ENCODE data around the gene KIFC3.
"Not testable (repeated sequence)": the region's sequence is repeated elsewhere in the genome, so short reads cannot be mapped to it uniquely, and the experiment has no call there.

The KIFC3 gene

GRCh38 chr16:57784334-57784733 lies 18.0 kb downstream of the KIFC3 start:
- no peaks in the 10 kb centered on the region for H3K9me3 ChIP-seq (ENCODE audit: control insufficient read depth in 2 of 2, low read length in 2 of 2)
- peaks cover 13% of the 10 kb centered on the region for H3K4me1 ChIP-seq (ENCODE audit: control insufficient read depth, insufficient read depth, low read length)
- no peaks in the 10 kb centered on the region for H3K27me3 ChIP-seq (ENCODE audit: control insufficient read depth in 1 of 2, insufficient read depth in 2 of 2, low read length in 2 of 2)
- H3K27ac ChIP-seq (ENCODE audit: low read length), result no peak overlapping the region
- no peak overlapping the region for H3K9ac ChIP-seq (ENCODE audit: low read length in 2 of 2)
- no peak overlapping the region for H3K4me3 ChIP-seq (ENCODE audit: low read length in 2 of 2)
- peaks cover 0 to 21% of the 10 kb centered on the region in 2 donors for H3K36me3 ChIP-seq (ENCODE audit: control insufficient read depth in 2 of 2, insufficient read depth in 2 of 2, low read length in 2 of 2)

DNA sequence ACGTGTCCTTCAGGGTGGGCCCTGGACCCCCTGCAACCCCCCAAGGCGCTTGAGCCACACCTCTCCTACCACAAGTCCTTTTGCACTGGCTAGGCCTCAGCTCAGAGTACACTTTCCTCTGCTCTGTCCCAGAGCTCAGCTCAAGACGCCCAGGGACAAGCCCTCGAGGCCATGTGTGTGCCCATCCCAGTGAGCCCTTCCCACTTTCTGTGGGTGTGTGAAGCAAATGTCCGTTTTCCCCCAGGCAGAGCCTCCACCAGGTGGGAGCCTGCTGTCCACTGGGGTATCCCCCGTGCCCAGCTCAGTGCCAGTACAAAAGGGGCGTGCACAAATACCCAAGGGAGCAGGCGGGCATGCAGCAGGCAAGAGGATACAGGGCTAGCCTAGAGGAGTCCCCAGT lies 18.4 kb downstream of the KIFC3 start:
- Histone ChIP-seq H3K9ac (ENCODE audit: low read length in 2 of 2) (no peak overlapping the region), H3K4me3 (ENCODE audit: low read length in 2 of 2) (no peak overlapping the region), H3K36me3 (ENCODE audit: control insufficient read depth in 2 of 2, insufficient read depth in 2 of 2, low read length in 2 of 2) (peaks cover 0 to 21% of the 10 kb centered on the region in 2 donors), H3K27ac (ENCODE audit: low read length) (no peak overlapping the region), H3K9me3 (ENCODE audit: control insufficient read depth in 2 of 2, low read length in 2 of 2) (no peaks in the 10 kb centered on the region), H3K27me3 (ENCODE audit: control insufficient read depth in 1 of 2, insufficient read depth in 2 of 2, low read length in 2 of 2) (no peaks in the 10 kb centered on the region), H3K4me1 (ENCODE audit: control insufficient read depth, insufficient read depth, low read length) (peaks cover 13% of the 10 kb centered on the region)

- no peak overlapping the region for H3K27ac ChIP-seq (ENCODE audit: low read length)
- H3K9me3 ChIP-seq (ENCODE audit: control insufficient read depth in 2 of 2, low read length in 2 of 2), result no peaks in the 10 kb centered on the region
- no peak overlapping the region for H3K9ac ChIP-seq (ENCODE audit: low read length in 2 of 2)
- H3K36me3 ChIP-seq (ENCODE audit: control insufficient read depth in 2 of 2, insufficient read depth in 2 of 2, low read length in 2 of 2), result peaks cover 0 to 21% of the 10 kb centered on the region in 2 donors
- no peak overlapping the region for H3K4me3 ChIP-seq (ENCODE audit: low read length in 2 of 2)
- H3K4me1 ChIP-seq (ENCODE audit: control insufficient read depth, insufficient read depth, low read length), result peaks cover 13% of the 10 kb centered on the region
- H3K27me3 ChIP-seq (ENCODE audit: control insufficient read depth in 1 of 2, insufficient read depth in 2 of 2, low read length in 2 of 2), result no peaks in the 10 kb centered on the region
These were observed 19.2 kb downstream of the KIFC3 start for GRCh38 chr16:57783116-57783515.

DNA sequence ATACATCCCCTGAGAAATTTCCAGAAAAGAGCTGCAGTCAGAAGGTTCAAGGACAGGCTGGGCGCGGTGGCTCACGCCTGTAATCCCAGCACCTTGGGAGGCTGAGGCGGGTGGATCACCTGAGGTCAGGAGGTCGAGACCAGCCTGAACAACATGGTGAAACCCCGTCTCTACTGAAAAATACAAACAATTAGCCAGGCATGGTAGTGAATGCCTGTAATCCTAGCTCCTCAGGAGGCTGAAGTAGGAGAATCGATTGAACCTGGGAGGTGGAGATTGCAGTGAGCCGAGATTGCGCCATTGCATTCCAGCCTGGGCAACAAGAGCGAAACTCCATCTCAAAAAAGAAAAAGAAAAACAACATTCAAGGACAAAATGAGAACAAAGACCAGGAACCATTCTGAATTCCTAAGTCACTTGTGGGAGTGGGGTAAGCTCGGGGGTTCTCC lies 19.7 kb downstream of the KIFC3 start:
- Histone ChIP-seq H3K36me3 (ENCODE audit: control insufficient read depth in 2 of 2, insufficient read depth in 2 of 2, low read length in 2 of 2) (peaks cover 0 to 21% of the 10 kb centered on the region in 2 donors), H3K4me1 (ENCODE audit: control insufficient read depth, insufficient read depth, low read length) (peaks cover 13% of the 10 kb centered on the region)
- not testable (repeated sequence) for H3K9ac ChIP-seq (ENCODE audit: low read length in 2 of 2); H3K4me3 ChIP-seq (ENCODE audit: low read length in 2 of 2); H3K9me3 ChIP-seq (ENCODE audit: control insufficient read depth in 2 of 2, low read length in 2 of 2); H3K27ac ChIP-seq (ENCODE audit: low read length); H3K27me3 ChIP-seq (ENCODE audit: control insufficient read depth in 1 of 2, insufficient read depth in 2 of 2, low read length in 2 of 2)

GRCh38 chr16:57781741-57782606 lies 20.3 kb downstream of the KIFC3 start:
- Histone ChIP-seq H3K4me3 (ENCODE audit: low read length in 2 of 2) (no peak overlapping the region), H3K27ac (ENCODE audit: low read length) (no peak overlapping the region), H3K4me1 (ENCODE audit: control insufficient read depth, insufficient read depth, low read length) (peaks cover 9% of the 10 kb centered on the region), H3K27me3 (ENCODE audit: control insufficient read depth in 1 of 2, insufficient read depth in 2 of 2, low read length in 2 of 2) (no peaks in the 10 kb centered on the region), H3K9ac (ENCODE audit: low read length in 2 of 2) (no peak overlapping the region), H3K36me3 (ENCODE audit: control insufficient read depth in 2 of 2, insufficient read depth in 2 of 2, low read length in 2 of 2) (peaks cover 0 to 21% of the 10 kb centered on the region in 2 donors), H3K9me3 (ENCODE audit: control insufficient read depth in 2 of 2, low read length in 2 of 2) (no peaks in the 10 kb centered on the region)

- H3K4me1 ChIP-seq (ENCODE audit: control insufficient read depth, insufficient read depth, low read length), result peaks cover 4% of the 10 kb centered on the region
- H3K4me3 ChIP-seq (ENCODE audit: low read length in 2 of 2), result no peak overlapping the region
- no peaks in the 10 kb centered on the region for H3K27me3 ChIP-seq (ENCODE audit: control insufficient read depth in 1 of 2, insufficient read depth in 2 of 2, low read length in 2 of 2)
- no peak overlapping the region for H3K27ac ChIP-seq (ENCODE audit: low read length)
- peaks cover 0 to 25% of the 10 kb centered on the region in 2 donors for H3K36me3 ChIP-seq (ENCODE audit: control insufficient read depth in 2 of 2, insufficient read depth in 2 of 2, low read length in 2 of 2)
- no peak overlapping the region for H3K9ac ChIP-seq (ENCODE audit: low read length in 2 of 2)
- H3K9me3 ChIP-seq (ENCODE audit: control insufficient read depth in 2 of 2, low read length in 2 of 2), result no peaks in the 10 kb centered on the region
These were observed 20.9 kb downstream of the KIFC3 start for GRCh38 chr16:57781349-57781740.

- H3K9ac ChIP-seq (ENCODE audit: low read length in 2 of 2); H3K27ac ChIP-seq (ENCODE audit: low read length); H3K27me3 ChIP-seq (ENCODE audit: control insufficient read depth in 1 of 2, insufficient read depth in 2 of 2, low read length in 2 of 2); H3K9me3 ChIP-seq (ENCODE audit: control insufficient read depth in 2 of 2, low read length in 2 of 2); H3K4me3 ChIP-seq (ENCODE audit: low read length in 2 of 2); H3K4me1 ChIP-seq (ENCODE audit: control insufficient read depth, insufficient read depth, low read length): not testable (repeated sequence)
- peaks cover 0 to 20% of the 10 kb centered on the region in 2 donors for H3K36me3 ChIP-seq (ENCODE audit: control insufficient read depth in 2 of 2, insufficient read depth in 2 of 2, low read length in 2 of 2)
These were observed 22.5 kb downstream of the KIFC3 start for GRCh38 chr16:57779836-57780235.

GRCh38 chr16:57778658-57779057 lies 23.6 kb downstream of the KIFC3 start:
- Histone ChIP-seq H3K4me3 (ENCODE audit: low read length in 2 of 2) (no peak overlapping the region), H3K4me1 (ENCODE audit: control insufficient read depth, insufficient read depth, low read length) (no peaks in the 10 kb centered on the region), H3K27ac (ENCODE audit: low read length) (no peak overlapping the region), H3K9me3 (ENCODE audit: control insufficient read depth in 2 of 2, low read length in 2 of 2) (no peaks in the 10 kb centered on the region), H3K9ac (ENCODE audit: low read length in 2 of 2) (no peak overlapping the region), H3K36me3 (ENCODE audit: control insufficient read depth in 2 of 2, insufficient read depth in 2 of 2, low read length in 2 of 2) (peaks cover 0 to 12% of the 10 kb centered on the region in 2 donors), H3K27me3 (ENCODE audit: control insufficient read depth in 1 of 2, insufficient read depth in 2 of 2, low read length in 2 of 2) (no peaks in the 10 kb centered on the region)

DNA sequence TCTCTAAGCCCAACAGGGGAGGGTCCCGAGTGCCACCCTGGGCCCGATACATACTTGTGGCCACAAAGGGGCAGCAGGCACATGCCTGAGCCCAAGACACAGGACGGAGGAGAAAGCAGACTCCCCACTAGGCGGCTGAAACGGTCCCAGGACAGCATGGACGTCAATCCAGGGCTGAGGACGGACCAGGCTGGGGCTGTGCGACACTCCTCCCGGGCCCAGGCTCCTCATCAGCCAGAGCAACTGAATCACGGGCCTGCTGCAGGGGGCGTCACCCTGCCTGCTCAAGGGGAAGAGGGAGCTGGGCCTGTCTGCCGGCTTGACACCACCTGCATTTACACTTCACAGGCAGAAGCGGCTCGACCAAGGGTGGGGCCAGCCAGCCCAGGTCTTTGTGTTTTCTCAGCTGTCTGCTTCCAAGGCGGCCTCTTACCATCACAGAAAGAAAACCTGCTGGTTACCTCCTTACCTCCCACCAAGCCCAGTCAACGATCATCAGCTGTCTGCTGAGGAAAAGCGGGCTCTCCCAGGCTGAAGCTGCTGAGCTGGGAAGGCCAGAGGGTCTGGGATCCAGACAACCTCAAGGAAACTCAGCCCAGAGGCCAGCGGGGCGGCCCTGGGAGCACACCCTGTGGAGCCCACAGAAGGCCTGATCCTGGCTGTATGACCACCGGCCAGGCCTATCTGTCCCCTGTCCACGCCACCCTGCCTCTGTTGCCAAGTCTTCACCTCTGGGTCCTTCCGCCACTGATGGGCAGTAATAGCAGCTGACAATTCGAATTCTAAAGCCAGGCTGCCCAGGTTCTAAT lies 26.4 kb downstream of the KIFC3 start:
- Histone ChIP-seq H3K27me3 (ENCODE audit: control insufficient read depth in 1 of 2, insufficient read depth in 2 of 2, low read length in 2 of 2) (no peaks in the 10 kb centered on the region), H3K9me3 (ENCODE audit: control insufficient read depth in 2 of 2, low read length in 2 of 2) (no peaks in the 10 kb centered on the region), H3K9ac (ENCODE audit: low read length in 2 of 2) (no peak overlapping the region), H3K27ac (ENCODE audit: low read length) (no peak overlapping the region), H3K4me1 (ENCODE audit: control insufficient read depth, insufficient read depth, low read length) (no peaks in the 10 kb centered on the region), H3K4me3 (ENCODE audit: low read length in 2 of 2) (no peak overlapping the region), H3K36me3 (ENCODE audit: control insufficient read depth in 2 of 2, insufficient read depth in 2 of 2, low read length in 2 of 2) (peaks cover 0 to 15% of the 10 kb centered on the region in 2 donors)

- H3K4me3 ChIP-seq (ENCODE audit: low read length in 2 of 2), result no peak overlapping the region
- no peaks in the 10 kb centered on the region for H3K4me1 ChIP-seq (ENCODE audit: control insufficient read depth, insufficient read depth, low read length)
- H3K36me3 ChIP-seq (ENCODE audit: control insufficient read depth in 2 of 2, insufficient read depth in 2 of 2, low read length in 2 of 2), result peaks cover 0 to 25% of the 10 kb centered on the region in 2 donors
- no peaks in the 10 kb centered on the region for H3K27me3 ChIP-seq (ENCODE audit: control insufficient read depth in 1 of 2, insufficient read depth in 2 of 2, low read length in 2 of 2)
- H3K9ac ChIP-seq (ENCODE audit: low read length in 2 of 2), result no peak overlapping the region
- no peaks in the 10 kb centered on the region for H3K9me3 ChIP-seq (ENCODE audit: control insufficient read depth in 2 of 2, low read length in 2 of 2)
- H3K27ac ChIP-seq (ENCODE audit: low read length), result no peak overlapping the region
These were observed 27.5 kb downstream of the KIFC3 start for GRCh38 chr16:57774705-57775285.
